MM.1S (cell line): ENCODE results near the gene ZNF217.
"Not testable (repeated sequence)": the region's sequence is repeated elsewhere in the genome, so short reads cannot be mapped to it uniquely, and the experiment has no call there.

Experiments used
- CTCF ChIP-seq: fragments of 300-600 bp; sonication (generic); IDR thresholded peaks from 2 replicates; pipeline ENCODE4 v1.5.1; 2016; ENCODE audit warnings: antibody characterized with exemption, low read length, mixed read lengths
- EZH2 ChIP-seq: fragments of 300-600 bp; sonication (generic); optimal IDR thresholded peaks from 2 replicates; pipeline ENCODE3; 2017; ENCODE audit warnings: low read depth, mild to moderate bottlenecking, antibody characterized with exemption, low read length, mixed read lengths
- EZH2phosphoT487 ChIP-seq: fragments of 300-600 bp; sonication (generic); IDR thresholded peaks from 2 replicates; pipeline ENCODE4 v1.6.1; 2018; ENCODE audit warnings: antibody characterized with exemption, low read length

- not testable (repeated sequence) for TF ChIP-seq CTCF, EZH2, EZH2phosphoT487
Measured at GRCh38 chr20:53589321-53590065, 4.1 kb downstream of the ZNF217 start.
